ENCODE measurements around the gene FCRL4. TPM values are rescaled to one million over a fixed set of nuclear protein-coding genes. Genes with fewer than 3 reads are reported as not detected.

Gene FCRL4
- total and polyA plus RNA-seq, 4 donors = not detected

GRCh38 chr1:157639800-157640199 is 41.9 kb upstream of the FCRL4 start (continued):
- no peak for TF ChIP-seq REST (IDR thresholded peaks at IDR 0.05)

GRCh38 chr1:157628773-157629172 is 30.9 kb upstream of the FCRL4 start:
- Histone ChIP-seq H3K27me3 (ENCODE audit: control insufficient read depth in 4 of 4, insufficient read depth in 4 of 4, low read length in 3 of 4) (peaks cover 0 to 3% (median 1%) of the 10 kb centered on the region in 4 donors), H3K36me3 (ENCODE audit: control insufficient read depth in 4 of 4, insufficient read depth in 3 of 4, low read depth in 1 of 4, low read length in 3 of 4) (no peaks in the 10 kb centered on the region), H3K4me3 (ENCODE audit: low read depth in 1 of 3, low read length in 3 of 3) (no peak overlapping the region), H3K4me1 (ENCODE audit: control insufficient read depth in 4 of 4, insufficient read depth in 4 of 4, low read length in 3 of 4) (no peaks in the 10 kb centered on the region), H3K9me3 (ENCODE audit: control insufficient read depth in 4 of 4, low read length in 3 of 4) (no peaks in the 10 kb centered on the region), H3K9ac (ENCODE audit: low read depth in 1 of 2, low read length in 2 of 2) (no peak overlapping the region), H3K27ac (ENCODE audit: low read depth in 1 of 2, low read length in 2 of 2) (no peak overlapping the region)
- no peak for DNase-seq (ENCODE audit: low spot score)
- TF ChIP-seq RXRA (IDR thresholded peaks at IDR 0.05) (no peak), EGR1 (IDR thresholded peaks at IDR 0.05; ENCODE audit: low read depth in 2 of 2) (no peak), SP1 (IDR thresholded peaks at IDR 0.05) (no peak), FOXA1 (IDR thresholded peaks at IDR 0.05) (no peak), ZBTB33 (IDR thresholded peaks at IDR 0.05) (no peak), YY1 (IDR thresholded peaks at IDR 0.05) (no peak), REST (IDR thresholded peaks at IDR 0.05) (no peak)
- 88% methylated on average over 1 of the region's 1 CpG for WGBS

GRCh38 chr1:157626099-157626498 is 28.2 kb upstream of the FCRL4 start:
- Histone ChIP-seq H3K4me1 (ENCODE audit: control insufficient read depth in 4 of 4, insufficient read depth in 4 of 4, low read length in 3 of 4) (no peaks in the 10 kb centered on the region), H3K27ac (ENCODE audit: low read depth in 1 of 2, low read length in 2 of 2) (no peak overlapping the region), H3K9ac (ENCODE audit: low read depth in 1 of 2, low read length in 2 of 2) (no peak overlapping the region), H3K4me3 (ENCODE audit: low read depth in 1 of 3, low read length in 3 of 3) (no peak overlapping the region), H3K27me3 (ENCODE audit: control insufficient read depth in 4 of 4, insufficient read depth in 4 of 4, low read length in 3 of 4) (peaks cover 0 to 3% (median 3%) of the 10 kb centered on the region in 4 donors), H3K9me3 (ENCODE audit: control insufficient read depth in 4 of 4, low read length in 3 of 4) (no peaks in the 10 kb centered on the region), H3K36me3 (ENCODE audit: control insufficient read depth in 4 of 4, insufficient read depth in 3 of 4, low read depth in 1 of 4, low read length in 3 of 4) (no peaks in the 10 kb centered on the region)
- DNase-seq (ENCODE audit: low spot score) = no peak
- 28% methylated on average over 2 of the region's 2 CpGs for WGBS
- TF ChIP-seq ZBTB33 (IDR thresholded peaks at IDR 0.05) (no peak), MAX (IDR thresholded peaks at IDR 0.05) (no peak), ATF3 (IDR thresholded peaks at IDR 0.05) (no peak), HNF4G (IDR thresholded peaks at IDR 0.05) (no peak), SP1 (IDR thresholded peaks at IDR 0.05) (no peak), HNF4A (conservative IDR thresholded peaks at IDR 0.05) (no peak), EGR1 (IDR thresholded peaks at IDR 0.05; ENCODE audit: low read depth in 2 of 2) (no peak), REST (IDR thresholded peaks at IDR 0.05) (no peak), TAF1 (conservative IDR thresholded peaks at IDR 0.05) (no peak), RAD21 (IDR thresholded peaks at IDR 0.05) (no peak), FOXA1 (IDR thresholded peaks at IDR 0.05) (no peak), RXRA (IDR thresholded peaks at IDR 0.05) (no peak)
